SK-N-SH treated with all-trans-retinoic acid at 6 μM for 48 hours (cell line): ENCODE results near the gene ARHGEF4.

Experiments used
- ATAC-seq: fragments of 200-7000 bp; cut with Tn5 transposase; 3 replicates; pipeline ENCODE4 v1.9.1; 2020; ENCODE audit warnings: mild to moderate bottlenecking, moderate library complexity
- ARNTL ChIP-seq: fragments of 450-650 bp; formaldehyde crosslinking; IDR thresholded peaks from 2 replicates; pipeline ENCODE4 v1.5.0; 2020; ENCODE audit warnings: low read depth, mild to moderate bottlenecking, moderate library complexity, borderline replicate concordance
- BACH2 ChIP-seq: fragments of 250-450 bp; sonication (Bioruptor Pico); IDR thresholded peaks from 2 replicates; pipeline ENCODE4 v1.9.0; 2021; ENCODE audit warnings: mild to moderate bottlenecking, borderline replicate concordance
- CREB5 ChIP-seq: fragments of 250-450 bp; sonication (Bioruptor Pico); IDR thresholded peaks from 2 replicates; pipeline ENCODE4 v1.5.1; 2020; ENCODE audit warnings: low read depth, mild to moderate bottlenecking, moderate library complexity
- CSDC2 ChIP-seq: fragments of 250-450 bp; sonication (Bioruptor Pico); IDR thresholded peaks from 2 replicates; pipeline ENCODE4 v1.5.0; 2020; ENCODE audit warnings: mild to moderate bottlenecking, moderate library complexity
- CSRNP3 ChIP-seq: fragments of 250-450 bp; sonication (Bioruptor Pico); IDR thresholded peaks from 2 replicates; pipeline ENCODE4 v1.5.1; 2021; ENCODE audit warnings: mild to moderate bottlenecking, moderate library complexity
- ESRRG ChIP-seq: fragments of 250-450 bp; sonication (Bioruptor Pico); IDR thresholded peaks from 2 replicates; pipeline ENCODE4 v1.6.1; 2021; ENCODE audit warnings: mild to moderate bottlenecking
- GLIS3 ChIP-seq: fragments of 250-450 bp; sonication (Bioruptor Pico); IDR thresholded peaks from 2 replicates; pipeline ENCODE4 v1.5.0; 2020; ENCODE audit warnings: mild to moderate bottlenecking, moderate library complexity
- ISL1 ChIP-seq: fragments of 250-450 bp; sonication (Bioruptor Pico); IDR thresholded peaks from 2 replicates; pipeline ENCODE4 v2.1.2; 2022; ENCODE audit warnings: mild to moderate bottlenecking, moderate library complexity
- OSR1 ChIP-seq: fragments of 250-450 bp; sonication (Bioruptor Pico); IDR thresholded peaks from 2 replicates; pipeline ENCODE4 v1.8.0; 2022; ENCODE audit warnings: moderate library complexity, mild to moderate bottlenecking, inconsistent platforms
- POU6F1 ChIP-seq: fragments of 250-450 bp; sonication (Bioruptor Pico); IDR thresholded peaks from 2 replicates; pipeline ENCODE4 v1.8.0; 2021; ENCODE audit warnings: low read depth, mild to moderate bottlenecking, moderate library complexity, borderline replicate concordance
- PPARA ChIP-seq: fragments of 250-450 bp; sonication (Bioruptor Pico); IDR thresholded peaks from 2 replicates; pipeline ENCODE4 v1.5.0; 2020; ENCODE audit warnings: mild to moderate bottlenecking, borderline replicate concordance
- RARB ChIP-seq: fragments of 250-450 bp; sonication (Bioruptor Pico); IDR thresholded peaks from 2 replicates; pipeline ENCODE4 v1.8.0; 2021; ENCODE audit warnings: mild to moderate bottlenecking, moderate library complexity
- SNAI2 ChIP-seq: fragments of 250-450 bp; sonication (Bioruptor Pico); IDR thresholded peaks from 2 replicates; pipeline ENCODE4 v1.5.0; 2020; ENCODE audit warnings: mild to moderate bottlenecking, moderate library complexity
- TOX ChIP-seq: fragments of 250-450 bp; sonication (Bioruptor Pico); IDR thresholded peaks from 2 replicates; pipeline ENCODE4 v1.8.0; 2021; ENCODE audit warnings: mild to moderate bottlenecking, moderate library complexity, borderline replicate concordance
- TSHZ2 ChIP-seq: fragments of 250-450 bp; sonication (Bioruptor Pico); IDR thresholded peaks from 2 replicates; pipeline ENCODE4 v1.5.0; 2020; ENCODE audit warnings: mild to moderate bottlenecking, moderate library complexity
- ZC3H10 ChIP-seq: fragments of 250-450 bp; sonication (Bioruptor Pico); IDR thresholded peaks from 2 replicates; pipeline ENCODE4 v1.5.1; 2021; ENCODE audit warnings: mild to moderate bottlenecking, moderate library complexity
- ZFP3 ChIP-seq: fragments of 250-450 bp; sonication (Bioruptor Pico); IDR thresholded peaks from 2 replicates; pipeline ENCODE4 v1.5.0; 2020; ENCODE audit warnings: mild to moderate bottlenecking, moderate library complexity
- ZFP30 ChIP-seq: fragments of 450-650 bp; formaldehyde crosslinking; IDR thresholded peaks from 2 replicates; pipeline ENCODE4 v1.5.0; 2022; ENCODE audit warnings: mild to moderate bottlenecking, moderate library complexity
- ZNF565 ChIP-seq: fragments of 450-650 bp; formaldehyde crosslinking; conservative IDR thresholded peaks from 2 replicates; pipeline ENCODE4 v1.5.0; 2020; ENCODE audit warnings: low read depth, mild to moderate bottlenecking, moderate library complexity
- ZNF70 ChIP-seq: fragments of 450-650 bp; formaldehyde crosslinking; IDR thresholded peaks from 2 replicates; pipeline ENCODE4 v1.5.0; 2020; ENCODE audit warnings: mild to moderate bottlenecking, moderate library complexity
- ZNF8 ChIP-seq: fragments of 450-650 bp; formaldehyde crosslinking; IDR thresholded peaks from 2 replicates; pipeline ENCODE4 v1.5.0; 2020; ENCODE audit warnings: mild to moderate bottlenecking, moderate library complexity

Gene ARHGEF4

GRCh38 chr2:130824492-130825061 is 12.1 kb upstream of the ARHGEF4 start:
- peak; percentile 59 for ATAC-seq
- TF ChIP-seq CSDC2 (CRISPR knock-in tag), result no peak
- 0 out of 2 replicates have a peak, but pooled peaks have one; percentile 6 for TF ChIP-seq ISL1 (CRISPR knock-in tag)
- TF ChIP-seq OSR1 (CRISPR knock-in tag), result no peak
- no peak for TF ChIP-seq TSHZ2 (CRISPR knock-in tag)
- 0 out of 2 replicates have a peak, but pooled peaks have one; percentile 3 for TF ChIP-seq SNAI2
- TF ChIP-seq ZNF565 (CRISPR knock-in tag), result no peak
- TF ChIP-seq RARB, result no peak
- TF ChIP-seq ZC3H10 (CRISPR knock-in tag), result no peak

- ATAC-seq, result no peak; the same call in 2 of the 3 replicates
- TF ChIP-seq ZNF70 (CRISPR knock-in tag) (no peak), CSDC2 (CRISPR knock-in tag) (no peak), ZC3H10 (CRISPR knock-in tag) (no peak), SNAI2 (no peak), POU6F1 (CRISPR knock-in tag) (no peak), GLIS3 (CRISPR knock-in tag) (no peak), ARNTL (CRISPR knock-in tag) (no peak), CSRNP3 (no peak), TOX (CRISPR knock-in tag) (no peak)
These were observed 11.3 kb upstream of the ARHGEF4 start for GRCh38 chr2:130825231-130825965.

- no peak for ATAC-seq
- no peak for TF ChIP-seq RARB
- no peak for TF ChIP-seq SNAI2
- no peak for TF ChIP-seq OSR1 (CRISPR knock-in tag)
- no peak for TF ChIP-seq CSRNP3
- no peak for TF ChIP-seq PPARA (CRISPR knock-in tag)
- TF ChIP-seq ESRRG (CRISPR knock-in tag), result no peak
- TF ChIP-seq CSDC2 (CRISPR knock-in tag), result no peak
- TF ChIP-seq, all 23 proteins: peak for 0
These were observed 10.8 kb upstream of the ARHGEF4 start for GRCh38 chr2:130825966-130826253.

GRCh38 chr2:130826419-130826818 is 10.3 kb upstream of the ARHGEF4 start:
- ATAC-seq, result no peak
- TF ChIP-seq TOX (CRISPR knock-in tag) (no peak), ZFP30 (CRISPR knock-in tag) (no peak), CREB5 (CRISPR knock-in tag) (no peak), CSRNP3 (no peak), BACH2 (CRISPR knock-in tag) (no peak), ZNF565 (CRISPR knock-in tag) (no peak), PPARA (CRISPR knock-in tag) (no peak), ZFP3 (CRISPR knock-in tag) (no peak), SNAI2 (no peak), CSDC2 (CRISPR knock-in tag) (no peak), ZNF8 (no peak), ESRRG (CRISPR knock-in tag) (no peak), TSHZ2 (CRISPR knock-in tag) (no peak), GLIS3 (CRISPR knock-in tag) (no peak), RARB (no peak)
